OCI-LY3 (cell line): Measurements from ENCODE around the gene ADM5.

ENCODE experiments used
- H2AFZ ChIP-seq: fragments of 200-600, 300-600 bp; shearing (Covaris generic); 2 replicates; pipeline ENCODE4 v1.6.0; 2014; ENCODE audit warnings: antibody characterized with exemption, low read depth, low read length
- H3K27ac ChIP-seq: fragments of 200-600, 300-600 bp; sonication (generic); 2 replicates; pipeline ENCODE4 v1.5.1; 2014; ENCODE audit warnings: mild to moderate bottlenecking, low read length, moderate library complexity, mixed read lengths
- H3K27me3 ChIP-seq: fragments of 200-600, 300-600 bp; sonication (generic); 2 replicates; pipeline ENCODE4 v1.6.1; 2014; ENCODE audit warnings: low read depth, low read length, mixed read lengths
- H3K36me3 ChIP-seq: fragments of 200-600, 300-600 bp; sonication (generic); replicated peaks from 2 replicates; pipeline ENCODE3; 2014; ENCODE audit warnings: low read depth, low read length, mixed read lengths
- H3K4me1 ChIP-seq: fragments of 300-600, 200-600 bp; sonication (generic); 2 replicates; pipeline ENCODE4 v1.6.1; 2014; ENCODE audit warnings: low read length, mixed read lengths
- H3K4me2 ChIP-seq: fragments of 200-600, 300-600 bp; sonication (generic); 2 replicates; pipeline ENCODE4 v1.6.1; 2014; ENCODE audit warnings: low read length, mixed read lengths
- H3K4me3 ChIP-seq: fragments of 300-600, 200-600 bp; sonication (generic); 2 replicates; pipeline ENCODE4 v1.5.1; 2014; ENCODE audit warnings: antibody characterized with exemption, mild to moderate bottlenecking, low read length, moderate library complexity
- H3K79me2 ChIP-seq: fragments of 300-600, 200-600 bp; shearing (Covaris generic); 2 replicates; pipeline ENCODE4 v1.6.1; 2014; ENCODE audit warnings: mild to moderate bottlenecking, low read length, mixed read lengths
- H3K9ac ChIP-seq: fragments of 300-600, 200-600 bp; shearing (Covaris generic); 2 replicates; pipeline ENCODE4 v1.6.0; 2014; ENCODE audit warnings: mild to moderate bottlenecking, low read length, moderate library complexity
- H3K9me3 ChIP-seq: fragments of 200-600, 300-600 bp; shearing (Covaris generic); 2 replicates; pipeline ENCODE4 v1.6.1; 2014; ENCODE audit warnings: low read length, mixed read lengths; ENCODE audit not compliant: insufficient read depth
- H4K20me1 ChIP-seq: fragments of 200-600, 300-600 bp; sonication (generic); 2 replicates; pipeline ENCODE4 v1.6.1; 2016; ENCODE audit warnings: low read length, mixed read lengths; ENCODE audit not compliant: insufficient read depth
- EZH2phosphoT487 ChIP-seq: fragments of 200-600 bp; shearing (Covaris generic); IDR thresholded peaks from 2 replicates; pipeline ENCODE4 v1.6.1; 2018; ENCODE audit warnings: antibody characterized with exemption, mixed run types, low read depth
- TF ChIP-seq, protein P1 (sequence below): fragments of 200-600, 300-600 bp; sonication (generic); IDR thresholded peaks from 2 replicates; pipeline ENCODE4 v1.5.1; 2014; ENCODE audit warnings: antibody characterized with exemption, low read length, low read depth

Gene ADM5

DNA sequence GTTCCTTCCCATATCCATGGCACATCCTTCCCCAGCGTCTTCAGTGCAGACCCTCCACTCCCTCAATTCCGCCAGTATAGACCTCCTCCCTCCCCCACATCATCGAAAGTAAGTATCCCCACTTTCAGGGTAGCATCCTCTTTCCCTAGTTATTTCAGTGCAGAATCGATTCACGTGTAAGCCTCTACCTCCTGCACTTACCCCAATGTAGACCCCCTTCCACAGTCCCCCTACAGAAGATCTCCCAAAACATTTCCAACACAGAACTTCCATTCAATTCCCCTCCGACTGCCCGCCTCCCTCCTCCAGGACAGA is 24.4 kb upstream of the ADM5 start:
- Histone ChIP-seq H3K4me2 (peak overlapping the region; percentile 86), H2AFZ (no peak overlapping the region), H3K27me3 (no peaks in the 10 kb centered on the region), H3K27ac (peak overlapping the region; percentile 84), H3K9ac (peak overlapping the region; percentile 85), H3K9me3 (no peaks in the 10 kb centered on the region), H3K4me3 (peak overlapping the region; percentile 88), H3K4me1 (peaks cover 14% of the 10 kb centered on the region), H3K36me3 (peaks cover 38% of the 10 kb centered on the region), H3K79me2 (peaks cover 42% of the 10 kb centered on the region), H4K20me1 (peaks cover 12% of the 10 kb centered on the region)
- TF ChIP-seq EZH2phosphoT487 = no peak
- TF ChIP-seq, protein P1, sequence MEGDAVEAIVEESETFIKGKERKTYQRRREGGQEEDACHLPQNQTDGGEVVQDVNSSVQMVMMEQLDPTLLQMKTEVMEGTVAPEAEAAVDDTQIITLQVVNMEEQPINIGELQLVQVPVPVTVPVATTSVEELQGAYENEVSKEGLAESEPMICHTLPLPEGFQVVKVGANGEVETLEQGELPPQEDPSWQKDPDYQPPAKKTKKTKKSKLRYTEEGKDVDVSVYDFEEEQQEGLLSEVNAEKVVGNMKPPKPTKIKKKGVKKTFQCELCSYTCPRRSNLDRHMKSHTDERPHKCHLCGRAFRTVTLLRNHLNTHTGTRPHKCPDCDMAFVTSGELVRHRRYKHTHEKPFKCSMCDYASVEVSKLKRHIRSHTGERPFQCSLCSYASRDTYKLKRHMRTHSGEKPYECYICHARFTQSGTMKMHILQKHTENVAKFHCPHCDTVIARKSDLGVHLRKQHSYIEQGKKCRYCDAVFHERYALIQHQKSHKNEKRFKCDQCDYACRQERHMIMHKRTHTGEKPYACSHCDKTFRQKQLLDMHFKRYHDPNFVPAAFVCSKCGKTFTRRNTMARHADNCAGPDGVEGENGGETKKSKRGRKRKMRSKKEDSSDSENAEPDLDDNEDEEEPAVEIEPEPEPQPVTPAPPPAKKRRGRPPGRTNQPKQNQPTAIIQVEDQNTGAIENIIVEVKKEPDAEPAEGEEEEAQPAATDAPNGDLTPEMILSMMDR = no peak

DNA sequence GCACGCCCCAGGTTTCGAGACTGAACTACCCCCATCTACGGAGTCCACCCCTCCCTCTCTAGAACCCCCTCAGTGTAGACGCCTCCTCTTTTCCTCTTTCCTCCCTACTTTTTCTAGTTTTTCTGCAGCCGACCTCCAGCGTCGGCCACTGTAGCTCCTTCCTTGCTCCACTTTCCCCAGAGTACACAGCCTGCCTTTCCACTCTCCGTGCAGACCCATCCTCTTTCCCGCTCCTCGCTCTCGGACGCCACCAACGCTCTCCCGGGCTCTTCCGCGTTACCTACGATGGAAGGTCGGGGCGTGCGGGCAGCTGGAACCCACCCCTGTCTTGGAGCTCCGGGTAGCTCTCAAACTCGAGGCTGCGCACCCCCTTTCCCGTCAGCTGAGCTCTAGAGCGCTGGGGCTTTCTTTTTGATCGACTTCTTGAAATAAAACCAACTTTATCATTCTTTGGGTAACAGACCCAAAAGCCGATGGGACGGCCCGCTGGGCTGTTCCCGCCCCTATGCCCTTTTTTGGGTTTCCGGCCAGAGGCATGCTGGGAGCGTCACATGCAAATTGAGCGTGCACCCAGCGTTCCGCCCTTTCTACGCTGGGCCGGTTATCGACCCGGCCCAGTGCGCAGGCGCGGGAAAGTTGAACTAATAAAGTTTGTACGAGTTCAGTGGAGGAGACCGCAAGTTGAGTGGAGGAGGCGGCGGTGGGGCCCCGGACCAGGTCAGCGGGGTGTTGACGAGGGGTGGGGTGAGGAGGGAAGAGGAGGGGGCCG is 23.9 kb upstream of the ADM5 start, which contains the start of the genes BCL2L12 and IRF3:
Gene BCL2L12 (plus strand): TSS at position 583 of the 769 bp plus-strand sequence. CDS start 760 bp downstream, outside the sequence.
Gene IRF3 (minus strand): TSS at position 507 of the 769 bp plus-strand sequence. CDS start 1,019 bp downstream, outside the sequence.
- Histone ChIP-seq H2AFZ (peak within 1 kb of the TSS; percentile 30; the same call in 1 of the 2 replicates), H3K4me3 (peak within 1 kb of the TSS; percentile 88), H3K36me3 (peaks cover 32% of the 10 kb centered on the region)

DNA sequence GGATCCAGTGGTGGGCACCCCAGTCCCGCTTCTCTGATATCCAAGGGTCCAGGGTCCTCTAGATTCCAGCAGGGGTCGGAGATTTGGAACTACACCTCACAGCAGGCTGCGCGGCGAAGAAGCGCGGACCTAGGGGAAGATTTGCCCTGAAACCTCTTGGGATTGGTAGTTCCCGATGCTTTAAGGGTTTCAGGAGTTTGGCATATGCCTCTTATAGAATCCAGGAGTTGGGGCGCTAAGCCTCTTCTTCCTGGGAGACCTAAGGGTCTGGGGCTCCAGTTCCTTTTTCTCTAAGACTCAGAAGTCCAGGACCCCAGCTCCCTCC is 23.3 kb upstream of the ADM5 start:
- H3K79me2 ChIP-seq = peaks cover 42% of the 10 kb centered on the region
- H3K4me1 ChIP-seq = peaks cover 14% of the 10 kb centered on the region
- TF ChIP-seq EZH2phosphoT487 = no peak
- TF ChIP-seq, protein P1 = no peak
- H3K36me3 ChIP-seq = peaks cover 28% of the 10 kb centered on the region
- peak overlapping the region; percentile 85 for H3K9ac ChIP-seq
- H3K4me2 ChIP-seq = peak overlapping the region; percentile 95
- H2AFZ ChIP-seq = no peak overlapping the region
- peak overlapping the region; percentile 88 for H3K4me3 ChIP-seq
- H3K27ac ChIP-seq = peak overlapping the region; percentile 44
- H3K9me3 ChIP-seq = no peaks in the 10 kb centered on the region
- H4K20me1 ChIP-seq = peaks cover 11% of the 10 kb centered on the region
- no peaks in the 10 kb centered on the region for H3K27me3 ChIP-seq

More for the DNA sequence above, 23.9 kb upstream of the ADM5 start, which contains the start of the genes BCL2L12 and IRF3:
- H3K27me3 ChIP-seq = no peaks in the 10 kb centered on the region
- peak within 1 kb of the TSS; percentile 84 for H3K27ac ChIP-seq
- TF ChIP-seq, protein P1 = no peak
- no peak for TF ChIP-seq EZH2phosphoT487
- H3K9ac ChIP-seq = peak within 1 kb of the TSS; percentile 85
- H3K9me3 ChIP-seq = no peaks in the 10 kb centered on the region
- H3K79me2 ChIP-seq = peaks cover 42% of the 10 kb centered on the region
- H3K4me2 ChIP-seq = peak within 1 kb of the TSS; percentile 95
- H3K4me1 ChIP-seq = peaks cover 14% of the 10 kb centered on the region
- peaks cover 12% of the 10 kb centered on the region for H4K20me1 ChIP-seq

DNA sequence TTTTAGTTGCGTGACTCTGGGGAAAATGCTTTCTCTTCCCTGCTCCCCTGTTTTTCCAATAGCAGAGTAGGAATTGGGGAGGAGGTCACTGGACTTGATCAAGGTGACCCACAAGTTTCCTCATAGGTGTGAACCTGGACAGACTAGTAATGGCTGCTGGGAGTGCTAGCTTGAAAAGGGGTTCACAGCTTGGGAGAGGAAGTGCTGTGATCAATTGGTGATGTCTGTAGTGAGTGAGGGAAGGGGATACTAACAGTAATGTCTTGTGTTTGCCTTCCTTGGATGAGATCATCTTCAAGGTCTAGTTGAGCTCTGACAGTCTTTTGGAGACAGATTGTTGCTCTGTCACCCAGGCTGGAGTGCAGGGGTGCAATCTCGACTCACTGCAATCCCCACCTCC is 21.9 kb upstream of the ADM5 start:
- no peak for TF ChIP-seq EZH2phosphoT487
- TF ChIP-seq, protein P1 = no peak
- no peak overlapping the region for H3K4me2 ChIP-seq
- peaks cover 42% of the 10 kb centered on the region for H3K79me2 ChIP-seq
- H3K4me3 ChIP-seq = no peak overlapping the region
- H3K36me3 ChIP-seq = peaks cover 18% of the 10 kb centered on the region
- peaks cover 9% of the 10 kb centered on the region for H4K20me1 ChIP-seq
- H3K9me3 ChIP-seq = no peaks in the 10 kb centered on the region
- H2AFZ ChIP-seq = no peak overlapping the region
- H3K27ac ChIP-seq = no peak overlapping the region
- H3K9ac ChIP-seq = no peak overlapping the region
- H3K27me3 ChIP-seq = no peaks in the 10 kb centered on the region
- H3K4me1 ChIP-seq = peaks cover 18% of the 10 kb centered on the region
